ENCODE results near the gene PPP2R5E.

- TF ChIP-seq CTCF (conservative IDR thresholded peaks at IDR 0.05 in 1 of 2, IDR thresholded peaks at IDR 0.05 in 1 of 2; ENCODE audit: extremely low read depth in 1 of 2, insufficient read depth in 1 of 2, low read depth in 1 of 2, low read length in 2 of 2) (no peak), EZH2 (IDR thresholded peaks at IDR 0.05; ENCODE audit: borderline replicate concordance, low read length) (no peak)
These were observed 116.3 kb downstream of the PPP2R5E start for GRCh38 chr14:63426838-63427352.
